ENCODE measurements around the gene SGPP2.

The SGPP2 gene

DNA sequence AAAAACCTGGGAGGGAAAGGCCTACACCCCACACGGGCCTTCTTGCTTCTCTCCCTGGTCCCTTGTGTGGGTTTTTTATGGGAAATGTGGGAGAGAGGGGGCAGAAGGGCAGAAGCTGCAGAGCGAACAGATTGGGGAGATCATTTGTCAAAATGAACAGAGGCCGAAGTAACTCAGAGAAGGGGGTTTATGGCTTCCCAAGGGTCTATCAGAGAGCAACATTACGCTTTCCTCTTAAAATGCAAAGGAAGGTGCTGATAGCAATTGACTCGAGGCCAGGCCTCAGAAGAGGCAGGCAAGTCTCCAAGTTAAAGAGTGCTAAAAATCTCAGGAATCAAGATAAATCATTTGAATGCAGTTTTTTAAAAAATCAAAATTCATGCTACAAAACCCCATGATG lies 101.5 kb downstream of the SGPP2 start:
- Histone ChIP-seq H3K27ac (ENCODE audit: low read depth, low read length, severe bottlenecking) (no peak overlapping the region), H3K4me3 (ENCODE audit: extremely low read depth, insufficient read depth, low read length, poor library complexity, severe bottlenecking) (no peak overlapping the region), H3K36me3 (ENCODE audit: control insufficient read depth, insufficient read depth, low read length) (no peaks in the 10 kb centered on the region), H3K9me3 (ENCODE audit: control insufficient read depth, low read length) (no peaks in the 10 kb centered on the region), H3K4me1 (ENCODE audit: control insufficient read depth, insufficient read depth, low read length, poor library complexity, severe bottlenecking) (no peaks in the 10 kb centered on the region)
- 87 to 94% methylated on average over 4 to 5 of the region's 5 CpGs for WGBS, 2 experiments (ENCODE audit: insufficient coverage in 2 of 2)

DNA sequence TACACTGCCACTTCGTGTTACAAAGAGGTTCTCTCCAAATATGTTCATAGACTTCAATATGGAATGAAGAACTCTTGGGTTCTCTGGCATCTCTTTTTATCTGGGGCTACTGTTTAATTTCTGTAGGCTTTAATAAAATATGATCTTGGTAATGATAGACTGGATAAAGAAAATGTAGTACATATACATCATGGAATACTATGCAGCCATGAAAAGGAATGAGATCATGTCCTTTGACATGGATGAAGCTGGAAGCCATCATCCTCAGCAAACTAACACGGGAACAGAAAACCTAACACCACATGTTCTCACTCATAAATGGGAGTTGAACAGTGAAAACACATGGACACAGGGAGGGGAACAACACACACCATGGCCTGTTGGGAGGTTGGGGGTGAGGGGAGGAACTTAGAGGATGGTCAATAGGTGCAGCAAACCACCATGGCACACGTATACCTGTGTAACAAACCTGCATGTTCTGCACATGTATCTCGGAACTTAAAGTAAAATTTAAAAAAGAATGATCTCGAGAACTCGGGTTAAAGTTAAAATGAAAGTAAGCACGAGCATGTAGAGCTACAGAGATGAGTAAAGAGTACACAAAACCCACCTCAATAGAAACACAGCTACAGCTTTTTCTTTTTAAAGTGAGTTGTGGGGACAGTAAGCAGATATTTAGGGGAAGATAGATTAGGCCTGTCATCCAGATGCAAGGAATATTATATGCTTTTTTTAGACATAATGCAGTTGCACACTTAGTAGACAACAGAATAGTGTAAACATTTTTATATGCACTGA lies 102.3 kb downstream of the SGPP2 start:
- no peaks in the 10 kb centered on the region for H3K36me3 ChIP-seq (ENCODE audit: control insufficient read depth, insufficient read depth, low read length)
- no peaks in the 10 kb centered on the region for H3K4me1 ChIP-seq (ENCODE audit: control insufficient read depth, insufficient read depth, low read length, poor library complexity, severe bottlenecking)
- no peak overlapping the region for H3K4me3 ChIP-seq (ENCODE audit: extremely low read depth, insufficient read depth, low read length, poor library complexity, severe bottlenecking)
- H3K9me3 ChIP-seq (ENCODE audit: control insufficient read depth, low read length): no peaks in the 10 kb centered on the region
- WGBS, 2 experiments (ENCODE audit: insufficient coverage in 2 of 2): 93 to 98% methylated on average over 2 to 4 of the region's 7 CpGs
- H3K27ac ChIP-seq (ENCODE audit: low read depth, low read length, severe bottlenecking): no peak overlapping the region

DNA sequence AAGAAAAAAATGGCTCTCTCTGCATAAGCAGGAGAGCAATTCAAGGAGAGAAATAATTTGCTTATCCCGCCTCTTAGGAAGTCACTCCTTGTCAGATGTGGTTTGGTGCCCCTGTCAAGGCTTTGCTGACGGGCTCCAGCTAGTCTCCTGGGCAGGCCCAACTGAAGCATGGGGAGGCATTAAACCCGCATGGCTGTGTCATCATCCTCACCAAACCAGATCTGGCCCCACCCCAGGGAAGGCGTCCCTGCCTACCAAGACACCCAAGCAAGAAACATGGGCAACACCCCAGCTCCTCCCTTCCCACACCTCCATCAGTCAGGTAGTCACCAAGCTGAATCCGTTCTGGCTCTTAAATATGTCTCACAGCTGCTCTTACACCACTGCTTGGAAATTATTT lies 108.0 kb downstream of the SGPP2 start:
- no peaks in the 10 kb centered on the region for H3K4me1 ChIP-seq (ENCODE audit: control insufficient read depth, insufficient read depth, low read length, poor library complexity, severe bottlenecking)
- H3K9me3 ChIP-seq (ENCODE audit: control insufficient read depth, low read length): no peaks in the 10 kb centered on the region
- WGBS, 2 experiments (ENCODE audit: insufficient coverage in 2 of 2): 82% methylated on average over 4 of the region's 5 CpGs
- H3K27ac ChIP-seq (ENCODE audit: low read depth, low read length, severe bottlenecking): no peak overlapping the region
- H3K36me3 ChIP-seq (ENCODE audit: control insufficient read depth, insufficient read depth, low read length): no peaks in the 10 kb centered on the region
- H3K4me3 ChIP-seq (ENCODE audit: extremely low read depth, insufficient read depth, low read length, poor library complexity, severe bottlenecking): no peak overlapping the region

DNA sequence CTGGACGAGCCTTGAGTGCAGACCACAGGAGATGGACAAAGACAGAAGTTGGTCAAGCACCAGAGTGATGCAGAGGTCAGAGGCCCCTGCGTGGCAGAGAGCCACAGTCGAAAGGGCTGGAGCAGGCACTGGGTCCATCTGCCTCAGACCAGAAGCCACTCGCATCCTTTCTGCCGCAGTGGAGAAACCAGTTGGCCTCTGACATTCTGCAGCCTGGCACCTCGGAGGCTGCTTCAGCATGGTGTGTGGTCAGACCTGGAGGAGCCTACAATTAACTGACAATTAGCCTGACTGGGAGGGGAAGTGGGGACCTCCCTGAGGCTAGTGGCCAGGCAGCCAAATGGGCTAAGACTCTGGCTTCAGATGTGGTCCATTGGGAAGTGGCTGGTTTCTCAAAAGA lies 111.1 kb downstream of the SGPP2 start:
- Histone ChIP-seq H3K4me1 (ENCODE audit: control insufficient read depth, insufficient read depth, low read length, poor library complexity, severe bottlenecking) (no peaks in the 10 kb centered on the region), H3K27ac (ENCODE audit: low read depth, low read length, severe bottlenecking) (no peak overlapping the region), H3K9me3 (ENCODE audit: control insufficient read depth, low read length) (no peaks in the 10 kb centered on the region), H3K36me3 (ENCODE audit: control insufficient read depth, insufficient read depth, low read length) (no peaks in the 10 kb centered on the region), H3K4me3 (ENCODE audit: extremely low read depth, insufficient read depth, low read length, poor library complexity, severe bottlenecking) (no peak overlapping the region)
- 79 to 89% methylated on average over 6 of the region's 6 CpGs for WGBS, 2 experiments (ENCODE audit: insufficient coverage in 2 of 2)

DNA sequence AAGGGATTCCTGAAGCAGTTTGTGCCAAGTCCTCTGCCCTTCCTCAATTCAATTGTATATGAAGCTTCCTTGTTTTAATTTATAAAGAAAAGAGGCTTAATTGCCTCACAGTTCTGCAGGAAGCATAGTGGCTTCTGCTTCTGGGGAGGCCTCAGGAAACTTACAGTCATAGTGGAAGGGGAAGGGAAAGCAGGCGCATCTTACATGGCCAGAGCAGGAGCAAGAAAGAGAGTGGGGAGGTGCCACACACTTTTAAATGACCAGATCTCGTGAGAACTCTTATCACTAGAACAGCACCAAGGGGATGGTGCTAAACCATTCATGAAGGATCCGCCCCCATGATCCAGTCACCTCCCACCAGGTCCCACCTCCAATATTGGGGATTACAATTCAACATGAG lies 114.2 kb downstream of the SGPP2 start:
- Histone ChIP-seq H3K27ac (ENCODE audit: low read depth, low read length, severe bottlenecking) (no peak overlapping the region), H3K36me3 (ENCODE audit: control insufficient read depth, insufficient read depth, low read length) (no peaks in the 10 kb centered on the region), H3K4me3 (ENCODE audit: extremely low read depth, insufficient read depth, low read length, poor library complexity, severe bottlenecking) (no peak overlapping the region), H3K4me1 (ENCODE audit: control insufficient read depth, insufficient read depth, low read length, poor library complexity, severe bottlenecking) (no peaks in the 10 kb centered on the region), H3K9me3 (ENCODE audit: control insufficient read depth, low read length) (no peaks in the 10 kb centered on the region)
- 83 to 100% methylated on average over 1 of the region's 3 CpGs for WGBS, 2 experiments (ENCODE audit: insufficient coverage in 2 of 2)

DNA sequence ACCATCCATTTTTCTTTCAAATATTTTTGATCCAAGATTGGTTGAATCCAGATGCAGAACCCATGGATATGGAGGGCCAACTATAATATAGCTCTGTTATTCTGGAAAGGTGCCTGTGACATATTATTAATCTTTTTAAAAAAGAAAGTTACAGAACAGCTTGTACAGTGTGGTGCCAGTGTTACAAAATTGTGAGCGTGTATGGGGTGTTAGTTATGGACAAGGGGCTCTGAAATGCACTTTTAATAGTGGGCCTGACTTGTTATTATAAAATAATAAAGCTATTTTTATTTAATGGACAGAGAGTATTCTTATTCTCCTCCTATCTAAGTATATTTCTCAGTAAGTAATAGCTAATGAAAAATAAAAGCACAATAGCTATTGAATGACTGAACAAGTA lies 120.3 kb downstream of the SGPP2 start:
- H3K9me3 ChIP-seq (ENCODE audit: control insufficient read depth, low read length): no peaks in the 10 kb centered on the region
- H3K4me1 ChIP-seq (ENCODE audit: control insufficient read depth, insufficient read depth, low read length, poor library complexity, severe bottlenecking): no peaks in the 10 kb centered on the region
- H3K4me3 ChIP-seq (ENCODE audit: extremely low read depth, insufficient read depth, low read length, poor library complexity, severe bottlenecking): no peak overlapping the region
- H3K36me3 ChIP-seq (ENCODE audit: control insufficient read depth, insufficient read depth, low read length): no peaks in the 10 kb centered on the region
- no CpG with 5 or more reads among the region's 1 CpG for WGBS, 2 experiments (ENCODE audit: insufficient coverage in 2 of 2)
- H3K27ac ChIP-seq (ENCODE audit: low read depth, low read length, severe bottlenecking): no peak overlapping the region

DNA sequence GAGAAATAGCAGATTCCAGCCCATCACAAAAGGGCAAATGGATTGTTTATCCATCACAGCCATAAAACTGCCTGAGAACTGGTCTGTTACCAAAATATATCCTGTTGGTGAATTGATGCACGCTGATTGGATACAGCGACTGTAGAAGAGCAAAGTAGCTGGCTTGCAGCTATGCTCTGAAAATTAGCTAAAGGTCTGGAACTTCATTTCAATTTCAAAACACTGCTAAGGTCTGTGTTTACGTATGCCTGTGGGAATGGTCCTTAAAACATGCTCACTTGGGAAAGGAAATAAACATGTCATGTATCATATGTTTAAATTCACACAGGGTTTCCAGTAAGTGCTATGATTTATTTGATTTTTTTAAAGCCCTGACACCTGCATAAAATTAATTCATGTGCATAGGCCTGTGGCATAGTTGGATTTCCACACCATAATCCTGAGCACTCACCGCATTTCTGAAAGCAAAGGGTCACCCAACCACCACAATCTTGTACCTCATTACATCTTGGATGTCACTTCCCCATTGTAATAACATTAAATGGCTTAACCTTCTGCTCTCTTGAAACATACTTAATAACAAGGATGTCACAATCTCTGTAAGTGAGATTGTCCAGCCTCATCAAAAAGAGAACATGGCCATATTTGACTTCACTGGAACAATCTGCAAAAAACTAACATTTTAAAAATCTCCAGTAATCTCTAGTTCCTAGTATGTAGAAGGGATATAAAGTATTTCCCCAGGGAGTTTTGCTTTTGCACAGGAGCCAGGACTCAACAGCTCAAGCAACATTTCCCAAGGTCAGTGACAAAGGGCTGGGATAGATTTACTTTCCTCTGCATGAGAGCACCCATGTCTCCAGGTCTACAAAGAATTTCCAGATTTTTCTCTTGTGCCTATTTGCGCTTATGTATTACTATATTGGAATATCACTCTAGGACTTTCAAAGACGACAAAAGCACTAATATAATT lies 121.8 kb downstream of the SGPP2 start:
- 91 to 92% methylated on average over 2 to 4 of the region's 6 CpGs for WGBS, 2 experiments (ENCODE audit: insufficient coverage in 2 of 2)
- Histone ChIP-seq H3K4me3 (ENCODE audit: extremely low read depth, insufficient read depth, low read length, poor library complexity, severe bottlenecking) (no peak overlapping the region), H3K36me3 (ENCODE audit: control insufficient read depth, insufficient read depth, low read length) (no peaks in the 10 kb centered on the region), H3K4me1 (ENCODE audit: control insufficient read depth, insufficient read depth, low read length, poor library complexity, severe bottlenecking) (no peaks in the 10 kb centered on the region), H3K9me3 (ENCODE audit: control insufficient read depth, low read length) (no peaks in the 10 kb centered on the region), H3K27ac (ENCODE audit: low read depth, low read length, severe bottlenecking) (no peak overlapping the region)

DNA sequence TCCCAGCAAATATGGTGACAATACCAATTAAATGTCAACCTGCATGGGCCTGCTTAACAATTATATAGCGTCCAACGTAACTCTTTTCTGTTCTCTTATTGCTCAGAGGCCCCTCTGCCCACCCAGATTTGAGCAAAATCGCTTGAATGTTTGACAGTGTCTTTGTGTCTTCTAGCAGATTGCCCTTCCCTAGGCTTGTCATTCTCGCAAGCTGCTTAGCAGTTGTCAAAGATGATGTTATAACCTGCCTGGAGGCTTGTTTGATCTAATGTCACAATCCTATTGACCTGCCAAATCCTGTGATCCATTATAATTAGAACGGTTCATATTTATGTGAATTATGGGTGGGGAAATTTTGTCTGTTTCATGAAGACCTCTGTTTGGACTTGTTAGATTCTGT lies 122.7 kb downstream of the SGPP2 start:
- Histone ChIP-seq H3K4me1 (ENCODE audit: control insufficient read depth, insufficient read depth, low read length, poor library complexity, severe bottlenecking) (no peaks in the 10 kb centered on the region), H3K4me3 (ENCODE audit: extremely low read depth, insufficient read depth, low read length, poor library complexity, severe bottlenecking) (no peak overlapping the region), H3K36me3 (ENCODE audit: control insufficient read depth, insufficient read depth, low read length) (no peaks in the 10 kb centered on the region), H3K9me3 (ENCODE audit: control insufficient read depth, low read length) (no peaks in the 10 kb centered on the region), H3K27ac (ENCODE audit: low read depth, low read length, severe bottlenecking) (no peak overlapping the region)
- WGBS, 2 experiments (ENCODE audit: insufficient coverage in 2 of 2): 74 to 80% methylated on average over 4 of the region's 5 CpGs

DNA sequence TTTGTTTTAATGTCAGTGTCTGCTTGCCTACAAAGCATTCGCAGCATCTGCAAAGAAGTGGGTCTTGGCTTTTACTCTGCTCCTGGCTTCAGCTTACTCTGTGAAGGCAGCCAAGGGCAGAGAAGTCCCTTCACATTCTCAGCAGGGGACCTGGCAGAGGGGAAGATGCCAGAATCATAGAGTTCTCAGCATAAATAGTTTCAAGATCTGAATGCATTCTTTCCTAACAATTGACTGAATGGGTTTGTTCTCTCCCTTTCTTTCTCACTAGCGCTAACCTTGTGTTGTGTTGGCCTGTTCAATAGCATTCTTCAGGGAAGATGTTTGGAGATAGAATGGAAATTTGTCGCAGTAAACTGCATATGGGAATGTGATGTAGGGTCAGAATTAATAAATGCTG lies 124.6 kb downstream of the SGPP2 start:
- no peak overlapping the region for H3K4me3 ChIP-seq (ENCODE audit: extremely low read depth, insufficient read depth, low read length, poor library complexity, severe bottlenecking)
- no peaks in the 10 kb centered on the region for H3K4me1 ChIP-seq (ENCODE audit: control insufficient read depth, insufficient read depth, low read length, poor library complexity, severe bottlenecking)
- H3K27ac ChIP-seq (ENCODE audit: low read depth, low read length, severe bottlenecking): no peak overlapping the region
- H3K9me3 ChIP-seq (ENCODE audit: control insufficient read depth, low read length): no peaks in the 10 kb centered on the region
- WGBS, 2 experiments (ENCODE audit: insufficient coverage in 2 of 2): 0 to 38% methylated on average over 1 to 2 of the region's 3 CpGs
- no peaks in the 10 kb centered on the region for H3K36me3 ChIP-seq (ENCODE audit: control insufficient read depth, insufficient read depth, low read length)

DNA sequence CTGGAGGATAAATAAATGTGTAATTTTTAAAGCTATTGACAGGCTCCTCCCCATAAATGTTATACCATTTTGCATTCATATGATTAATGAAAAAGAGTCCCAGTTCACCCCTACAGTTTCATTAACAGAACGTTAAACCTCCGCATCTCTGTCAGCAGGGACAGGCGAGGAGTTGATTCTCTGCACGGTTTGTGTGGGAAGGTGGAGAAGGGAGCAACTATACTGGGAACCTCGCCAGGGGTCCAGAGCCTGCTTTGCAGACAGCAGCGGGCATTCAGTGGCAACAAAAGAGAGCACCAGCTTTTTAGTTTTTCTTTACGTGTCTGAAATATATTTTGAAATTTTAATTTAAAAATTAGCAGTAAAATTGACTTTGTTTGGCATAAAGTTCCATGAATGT lies 130.2 kb downstream of the SGPP2 start:
- Histone ChIP-seq H3K4me1 (ENCODE audit: control insufficient read depth, insufficient read depth, low read length, poor library complexity, severe bottlenecking) (no peaks in the 10 kb centered on the region), H3K27ac (ENCODE audit: low read depth, low read length, severe bottlenecking) (no peak overlapping the region), H3K4me3 (ENCODE audit: extremely low read depth, insufficient read depth, low read length, poor library complexity, severe bottlenecking) (no peak overlapping the region), H3K36me3 (ENCODE audit: control insufficient read depth, insufficient read depth, low read length) (no peaks in the 10 kb centered on the region), H3K9me3 (ENCODE audit: control insufficient read depth, low read length) (no peaks in the 10 kb centered on the region)
- WGBS, 2 experiments (ENCODE audit: insufficient coverage in 2 of 2): 68 to 73% methylated on average over 3 to 6 of the region's 7 CpGs

DNA sequence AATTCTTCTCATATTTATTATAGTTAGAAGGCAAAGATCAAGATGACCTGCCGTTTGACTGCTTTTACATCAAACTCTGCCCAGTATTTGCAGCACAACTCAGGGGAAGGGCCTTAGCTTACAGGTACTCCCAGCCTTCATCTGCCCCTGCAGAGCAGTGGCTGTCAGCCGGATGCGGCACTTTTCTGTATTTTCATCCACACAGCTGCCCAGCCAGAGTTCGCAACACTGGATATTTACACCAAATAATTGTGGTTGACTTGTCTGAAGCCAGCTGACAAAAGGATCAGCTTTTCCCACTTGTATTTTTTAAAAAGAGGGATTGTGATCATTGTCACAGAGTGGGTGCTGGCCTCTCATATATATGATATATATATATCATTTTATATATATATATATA lies 136.8 kb downstream of the SGPP2 start:
- WGBS, 2 experiments (ENCODE audit: insufficient coverage in 2 of 2): 90 to 100% methylated on average over 4 of the region's 4 CpGs
- Histone ChIP-seq H3K36me3 (ENCODE audit: control insufficient read depth, insufficient read depth, low read length) (no peaks in the 10 kb centered on the region), H3K9me3 (ENCODE audit: control insufficient read depth, low read length) (no peaks in the 10 kb centered on the region), H3K4me3 (ENCODE audit: extremely low read depth, insufficient read depth, low read length, poor library complexity, severe bottlenecking) (no peak overlapping the region), H3K27ac (ENCODE audit: low read depth, low read length, severe bottlenecking) (no peak overlapping the region), H3K4me1 (ENCODE audit: control insufficient read depth, insufficient read depth, low read length, poor library complexity, severe bottlenecking) (no peaks in the 10 kb centered on the region)
